ENCODE data around the gene BTBD8.

GRCh38 chr1:92188436-92189255 is 108.5 kb downstream of the BTBD8 start:
- TF ChIP-seq CTCF (IDR thresholded peaks at IDR 0.05), result no peak
- TF ChIP-seq POLR2A (IDR thresholded peaks at IDR 0.05), result no peak
- no peak for TF ChIP-seq POLR2AphosphoS5 (IDR thresholded peaks at IDR 0.05)

Data from prostate gland (tissue), 2 donors.